Measurements from ENCODE around the gene P4HB. TPM values are rescaled to one million over a fixed set of nuclear protein-coding genes. Genes with fewer than 3 reads are reported as not detected.

The P4HB gene
- total RNA-seq, 1 donor from 2014 or later: 678 TPM

DNA sequence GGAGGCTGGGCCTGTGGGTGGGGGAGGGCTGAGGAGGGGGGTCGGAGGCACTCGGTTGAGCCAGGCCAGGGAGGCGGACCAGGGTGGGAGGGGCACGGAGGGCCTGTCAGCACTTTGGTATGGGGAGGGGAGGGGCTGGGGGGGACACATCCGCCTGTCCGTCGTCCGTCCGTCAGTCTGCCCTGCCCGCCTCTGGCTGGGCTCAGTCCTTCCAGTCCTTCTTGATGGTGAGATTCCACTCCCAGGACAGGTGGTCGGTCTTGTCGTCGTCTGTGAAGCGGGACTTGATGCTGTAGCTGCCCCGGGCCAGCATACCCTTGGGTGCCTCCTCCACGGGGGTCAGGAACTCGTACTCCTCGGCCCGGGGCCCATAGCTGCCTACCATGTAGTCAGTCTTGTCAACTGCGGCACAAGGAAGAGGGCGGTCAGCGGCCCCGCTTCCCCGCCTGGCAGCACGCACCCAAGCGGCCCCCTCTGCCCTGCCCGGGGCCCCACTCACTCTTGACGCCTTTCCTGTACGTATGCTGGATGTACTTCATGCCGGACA is 8.4 kb upstream of the P4HB start:
- Mint-ChIP-seq H3K27ac (ENCODE audit: unreplicated experiment) (peak overlapping the region; percentile 36), H3K36me3 (ENCODE audit: low read depth, unreplicated experiment) (peaks cover 3% of the 10 kb centered on the region), H3K4me1 (ENCODE audit: unreplicated experiment) (peaks cover 3% of the 10 kb centered on the region), H3K9me3 (ENCODE audit: unreplicated experiment) (no peaks in the 10 kb centered on the region), H3K4me3 (ENCODE audit: unreplicated experiment) (peak overlapping the region; percentile 47), H3K27me3 (ENCODE audit: unreplicated experiment) (peaks cover 26% of the 10 kb centered on the region)
- no peak for TF ChIP-seq CTCF (IDR thresholded peaks at IDR 0.05; ENCODE audit: unreplicated experiment)
- DNase-seq (ENCODE audit: low spot score): no peak

DNA sequence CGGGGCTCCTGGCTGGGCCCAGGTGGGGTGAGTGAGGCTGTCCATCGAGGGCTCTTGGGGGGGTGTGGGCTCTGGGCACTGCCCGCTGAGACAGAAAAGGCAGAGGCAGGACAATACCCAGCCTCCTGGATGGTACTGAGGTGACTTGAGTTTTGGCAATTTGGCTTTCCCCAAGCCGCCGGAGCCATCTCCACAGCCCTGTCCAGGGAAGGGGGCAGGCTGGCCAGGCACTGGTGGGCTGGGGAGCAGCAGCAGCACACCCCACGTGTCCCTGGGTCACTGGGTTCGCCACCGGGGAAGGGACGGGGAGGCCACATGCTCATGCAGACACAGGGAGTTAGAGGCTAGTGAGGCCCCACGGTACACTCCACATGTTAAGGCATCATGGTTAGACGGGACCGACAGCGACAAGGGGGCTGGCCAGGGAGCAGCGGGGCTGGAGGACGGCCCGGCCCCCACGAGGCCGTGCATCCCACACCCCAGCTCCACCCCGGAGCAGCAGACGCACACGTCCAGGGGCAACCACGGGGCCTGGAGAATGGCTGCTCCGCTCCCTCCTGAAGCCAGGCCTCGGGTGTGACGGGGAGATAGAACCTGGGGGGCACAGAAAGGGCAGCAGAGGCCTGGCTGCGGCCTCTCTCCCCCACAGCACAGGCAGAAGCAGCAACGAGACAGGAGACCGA is 7.8 kb upstream of the P4HB start:
- peaks cover 10% of the 10 kb centered on the region for H3K36me3 Mint-ChIP-seq (ENCODE audit: low read depth, unreplicated experiment)
- no peaks in the 10 kb centered on the region for H3K9me3 Mint-ChIP-seq (ENCODE audit: unreplicated experiment)
- peak overlapping the region; percentile 57 for H3K27ac Mint-ChIP-seq (ENCODE audit: unreplicated experiment)
- TF ChIP-seq CTCF (IDR thresholded peaks at IDR 0.05; ENCODE audit: unreplicated experiment): no peak
- H3K4me1 Mint-ChIP-seq (ENCODE audit: unreplicated experiment): peaks cover 9% of the 10 kb centered on the region
- peak overlapping the region; percentile 42 for H3K4me3 Mint-ChIP-seq (ENCODE audit: unreplicated experiment)
- peaks cover 29% of the 10 kb centered on the region for H3K27me3 Mint-ChIP-seq (ENCODE audit: unreplicated experiment)
- no peak for DNase-seq (ENCODE audit: low spot score)

DNA sequence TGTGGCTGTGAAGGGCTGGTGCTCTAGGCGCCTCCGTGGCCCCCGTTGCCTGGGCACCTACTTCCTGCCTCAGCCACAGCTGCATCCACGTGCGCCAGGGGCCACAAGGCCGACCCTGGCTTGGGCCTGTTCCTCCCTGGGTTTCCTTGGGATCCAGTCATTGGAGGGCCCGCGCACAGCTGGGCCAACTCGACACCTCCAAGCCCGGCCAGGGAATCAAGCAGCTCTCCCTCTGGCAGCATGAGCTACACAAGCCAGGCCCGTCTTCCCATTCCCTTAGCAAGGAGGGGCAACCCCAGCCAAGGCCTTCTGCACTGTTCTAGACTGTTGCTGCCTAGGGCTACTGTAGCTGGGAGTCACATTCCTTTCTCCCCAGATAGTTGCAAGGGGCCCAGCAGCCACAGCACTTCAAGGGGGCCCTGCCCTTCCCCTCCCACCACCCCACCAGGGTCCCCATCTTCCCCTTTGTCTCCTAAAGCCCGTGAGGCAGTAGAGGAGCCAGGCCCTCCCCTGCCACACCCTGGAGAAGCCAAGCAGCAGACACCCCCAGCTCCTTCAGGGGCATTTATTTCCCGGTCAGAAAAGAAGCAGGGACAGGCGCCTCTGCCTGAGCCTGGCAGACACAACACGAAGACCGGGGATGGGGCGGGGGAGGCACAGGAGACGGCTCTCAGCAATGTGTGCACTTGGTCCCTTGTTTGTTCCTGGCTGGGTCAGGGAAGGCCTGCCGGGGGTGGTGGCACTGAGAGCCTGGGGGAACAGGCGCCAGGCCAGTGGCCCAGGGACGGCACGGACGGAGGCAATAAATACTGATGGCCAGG is 7.0 kb upstream of the P4HB start:
- no peak for TF ChIP-seq CTCF (IDR thresholded peaks at IDR 0.05; ENCODE audit: unreplicated experiment)
- no peak for DNase-seq (ENCODE audit: low spot score)
- H3K27me3 Mint-ChIP-seq (ENCODE audit: unreplicated experiment): peaks cover 29% of the 10 kb centered on the region
- H3K4me3 Mint-ChIP-seq (ENCODE audit: unreplicated experiment): no peak overlapping the region
- peaks cover 15% of the 10 kb centered on the region for H3K36me3 Mint-ChIP-seq (ENCODE audit: low read depth, unreplicated experiment)
- H3K9me3 Mint-ChIP-seq (ENCODE audit: unreplicated experiment): no peaks in the 10 kb centered on the region
- H3K27ac Mint-ChIP-seq (ENCODE audit: unreplicated experiment): peak overlapping the region; percentile 57
- H3K4me1 Mint-ChIP-seq (ENCODE audit: unreplicated experiment): peaks cover 15% of the 10 kb centered on the region

GRCh38 chr17:81866440-81867169 is 6.3 kb upstream of the P4HB start:
- no peak overlapping the region for H3K4me3 Mint-ChIP-seq (ENCODE audit: unreplicated experiment)
- DNase-seq (ENCODE audit: low spot score): no peak
- peaks cover 23% of the 10 kb centered on the region for H3K27me3 Mint-ChIP-seq (ENCODE audit: unreplicated experiment)
- H3K9me3 Mint-ChIP-seq (ENCODE audit: unreplicated experiment): no peaks in the 10 kb centered on the region
- no peak overlapping the region for H3K27ac Mint-ChIP-seq (ENCODE audit: unreplicated experiment)
- H3K4me1 Mint-ChIP-seq (ENCODE audit: unreplicated experiment): peaks cover 15% of the 10 kb centered on the region
- no peak for TF ChIP-seq CTCF (IDR thresholded peaks at IDR 0.05; ENCODE audit: unreplicated experiment)
- H3K36me3 Mint-ChIP-seq (ENCODE audit: low read depth, unreplicated experiment): peaks cover 15% of the 10 kb centered on the region
